ENCODE measurements around the gene SYCP2.
"Not testable (repeated sequence)": the region's sequence is repeated elsewhere in the genome, so short reads cannot be mapped to it uniquely, and the experiment has no call there.

SYCP2 gene

GRCh38 chr20:59962155-59962554 is 28.7 kb upstream of the SYCP2 start:
- DNase-seq (ENCODE audit: low read depth, low spot score): no peak
- Histone ChIP-seq H3K36me3 (ENCODE audit: insufficient read depth, insufficient read length, low read length) (no peaks in the 10 kb centered on the region), H3K27me3 (ENCODE audit: insufficient read depth, insufficient read length) (no peaks in the 10 kb centered on the region), H3K9ac (ENCODE audit: insufficient read length, low read depth) (no peak overlapping the region), H3K4me1 (ENCODE audit: insufficient read depth, insufficient read length) (no peaks in the 10 kb centered on the region), H3K9me3 (ENCODE audit: insufficient read depth, low read length) (no peaks in the 10 kb centered on the region), H3K4me3 (ENCODE audit: insufficient read length, low read depth) (no peak overlapping the region)
- TF ChIP-seq ZNF274 (IDR thresholded peaks at IDR 0.05; ENCODE audit: low read depth, low read length): no peak
- no peak for TF ChIP-seq YY1 (IDR thresholded peaks at IDR 0.05; ENCODE audit: insufficient read depth, insufficient read length)
- no peak for TF ChIP-seq SUZ12 (IDR thresholded peaks at IDR 0.05; ENCODE audit: extremely low read depth, insufficient read depth, insufficient read length)

GRCh38 chr20:59961423-59961822 is 28.0 kb upstream of the SYCP2 start:
- Histone ChIP-seq H3K36me3 (ENCODE audit: insufficient read depth, insufficient read length, low read length) (no peaks in the 10 kb centered on the region), H3K4me3 (ENCODE audit: insufficient read length, low read depth) (no peak overlapping the region), H3K9me3 (ENCODE audit: insufficient read depth, low read length) (no peaks in the 10 kb centered on the region), H3K4me1 (ENCODE audit: insufficient read depth, insufficient read length) (no peaks in the 10 kb centered on the region), H3K9ac (ENCODE audit: insufficient read length, low read depth) (no peak overlapping the region), H3K27me3 (ENCODE audit: insufficient read depth, insufficient read length) (no peaks in the 10 kb centered on the region)
- DNase-seq (ENCODE audit: low read depth, low spot score): no peak
- TF ChIP-seq SUZ12 (IDR thresholded peaks at IDR 0.05; ENCODE audit: extremely low read depth, insufficient read depth, insufficient read length): no peak

GRCh38 chr20:59958626-59959025 is 25.2 kb upstream of the SYCP2 start:
- no peak for DNase-seq (ENCODE audit: low read depth, low spot score)
- TF ChIP-seq YY1 (IDR thresholded peaks at IDR 0.05; ENCODE audit: insufficient read depth, insufficient read length) (no peak), ZNF274 (IDR thresholded peaks at IDR 0.05; ENCODE audit: low read depth, low read length) (no peak), SUZ12 (IDR thresholded peaks at IDR 0.05; ENCODE audit: extremely low read depth, insufficient read depth, insufficient read length) (no peak)
- Histone ChIP-seq H3K4me3 (ENCODE audit: insufficient read length, low read depth) (no peak overlapping the region), H3K27me3 (ENCODE audit: insufficient read depth, insufficient read length) (no peaks in the 10 kb centered on the region), H3K4me1 (ENCODE audit: insufficient read depth, insufficient read length) (no peaks in the 10 kb centered on the region), H3K9ac (ENCODE audit: insufficient read length, low read depth) (no peak overlapping the region), H3K9me3 (ENCODE audit: insufficient read depth, low read length) (no peaks in the 10 kb centered on the region), H3K36me3 (ENCODE audit: insufficient read depth, insufficient read length, low read length) (no peaks in the 10 kb centered on the region)

GRCh38 chr20:59958123-59958522 is 24.7 kb upstream of the SYCP2 start, which contains the start of gene CDH26:
TSS of gene CDH26 (plus strand) at chr20:59958423. CDS start at chr20:59958727, 304 bp downstream.
- H3K36me3 ChIP-seq (ENCODE audit: insufficient read depth, insufficient read length, low read length): no peaks in the 10 kb centered on the region
- H3K27me3 ChIP-seq (ENCODE audit: insufficient read depth, insufficient read length): no peaks in the 10 kb centered on the region
- no peaks in the 10 kb centered on the region for H3K4me1 ChIP-seq (ENCODE audit: insufficient read depth, insufficient read length)
- no peaks in the 10 kb centered on the region for H3K9me3 ChIP-seq (ENCODE audit: insufficient read depth, low read length)
- H3K9ac ChIP-seq (ENCODE audit: insufficient read length, low read depth): no peak within 1 kb of the TSS
- no peak for DNase-seq (ENCODE audit: low read depth, low spot score)
- TF ChIP-seq SUZ12 (IDR thresholded peaks at IDR 0.05; ENCODE audit: extremely low read depth, insufficient read depth, insufficient read length) (no peak), ZNF274 (IDR thresholded peaks at IDR 0.05; ENCODE audit: low read depth, low read length) (no peak), YY1 (IDR thresholded peaks at IDR 0.05; ENCODE audit: insufficient read depth, insufficient read length) (no peak)
- H3K4me3 ChIP-seq (ENCODE audit: insufficient read length, low read depth): no peak within 1 kb of the TSS

GRCh38 chr20:59957568-59957967 is 24.1 kb upstream of the SYCP2 start:
- H3K4me1 ChIP-seq (ENCODE audit: insufficient read depth, insufficient read length); DNase-seq (ENCODE audit: low read depth, low spot score); H3K9ac ChIP-seq (ENCODE audit: insufficient read length, low read depth); H3K36me3 ChIP-seq (ENCODE audit: insufficient read depth, insufficient read length, low read length); H3K9me3 ChIP-seq (ENCODE audit: insufficient read depth, low read length); H3K27me3 ChIP-seq (ENCODE audit: insufficient read depth, insufficient read length); H3K4me3 ChIP-seq (ENCODE audit: insufficient read length, low read depth): not testable (repeated sequence)

- no peak for DNase-seq (ENCODE audit: low read depth, low spot score)
- TF ChIP-seq SUZ12 (IDR thresholded peaks at IDR 0.05; ENCODE audit: extremely low read depth, insufficient read depth, insufficient read length) (no peak), ZNF274 (IDR thresholded peaks at IDR 0.05; ENCODE audit: low read depth, low read length) (no peak), YY1 (IDR thresholded peaks at IDR 0.05; ENCODE audit: insufficient read depth, insufficient read length) (no peak)
- H3K27me3 ChIP-seq (ENCODE audit: insufficient read depth, insufficient read length): no peaks in the 10 kb centered on the region
Observed at GRCh38 chr20:59955131-59955796, 21.8 kb upstream of the SYCP2 start.

GRCh38 chr20:59954718-59955117 is 21.3 kb upstream of the SYCP2 start:
- Histone ChIP-seq H3K4me3 (ENCODE audit: insufficient read length, low read depth) (no peak overlapping the region), H3K9me3 (ENCODE audit: insufficient read depth, low read length) (no peaks in the 10 kb centered on the region), H3K27me3 (ENCODE audit: insufficient read depth, insufficient read length) (no peaks in the 10 kb centered on the region), H3K36me3 (ENCODE audit: insufficient read depth, insufficient read length, low read length) (peaks cover 2% of the 10 kb centered on the region), H3K4me1 (ENCODE audit: insufficient read depth, insufficient read length) (no peaks in the 10 kb centered on the region), H3K9ac (ENCODE audit: insufficient read length, low read depth) (no peak overlapping the region)
- no peak for DNase-seq (ENCODE audit: low read depth, low spot score)
- TF ChIP-seq ZNF274 (IDR thresholded peaks at IDR 0.05; ENCODE audit: low read depth, low read length) (no peak), SUZ12 (IDR thresholded peaks at IDR 0.05; ENCODE audit: extremely low read depth, insufficient read depth, insufficient read length) (no peak), YY1 (IDR thresholded peaks at IDR 0.05; ENCODE audit: insufficient read depth, insufficient read length) (no peak)

More at GRCh38 chr20:59955131-59955796, 21.8 kb upstream of the SYCP2 start:
- no peaks in the 10 kb centered on the region for H3K9me3 ChIP-seq (ENCODE audit: insufficient read depth, low read length)
- H3K36me3 ChIP-seq (ENCODE audit: insufficient read depth, insufficient read length, low read length): no peaks in the 10 kb centered on the region
- no peak overlapping the region for H3K4me3 ChIP-seq (ENCODE audit: insufficient read length, low read depth)
- H3K9ac ChIP-seq (ENCODE audit: insufficient read length, low read depth): no peak overlapping the region
- H3K4me1 ChIP-seq (ENCODE audit: insufficient read depth, insufficient read length): no peaks in the 10 kb centered on the region
